ENCODE measurements around the gene FCHSD2. TPM values are rescaled to one million over a fixed set of nuclear protein-coding genes. Genes with fewer than 3 reads are reported as not detected.
A peak's percentile ranks its signal among the peaks of the same experiment; 100 is the strongest.
"Not testable (repeated sequence)": the region's sequence is repeated elsewhere in the genome, so short reads cannot be mapped to it uniquely, and the experiment has no call there.

FCHSD2 gene
- polyA plus RNA-seq, 4 donors: 36.5 to 52.2 (median 50.2) TPM

DNA sequence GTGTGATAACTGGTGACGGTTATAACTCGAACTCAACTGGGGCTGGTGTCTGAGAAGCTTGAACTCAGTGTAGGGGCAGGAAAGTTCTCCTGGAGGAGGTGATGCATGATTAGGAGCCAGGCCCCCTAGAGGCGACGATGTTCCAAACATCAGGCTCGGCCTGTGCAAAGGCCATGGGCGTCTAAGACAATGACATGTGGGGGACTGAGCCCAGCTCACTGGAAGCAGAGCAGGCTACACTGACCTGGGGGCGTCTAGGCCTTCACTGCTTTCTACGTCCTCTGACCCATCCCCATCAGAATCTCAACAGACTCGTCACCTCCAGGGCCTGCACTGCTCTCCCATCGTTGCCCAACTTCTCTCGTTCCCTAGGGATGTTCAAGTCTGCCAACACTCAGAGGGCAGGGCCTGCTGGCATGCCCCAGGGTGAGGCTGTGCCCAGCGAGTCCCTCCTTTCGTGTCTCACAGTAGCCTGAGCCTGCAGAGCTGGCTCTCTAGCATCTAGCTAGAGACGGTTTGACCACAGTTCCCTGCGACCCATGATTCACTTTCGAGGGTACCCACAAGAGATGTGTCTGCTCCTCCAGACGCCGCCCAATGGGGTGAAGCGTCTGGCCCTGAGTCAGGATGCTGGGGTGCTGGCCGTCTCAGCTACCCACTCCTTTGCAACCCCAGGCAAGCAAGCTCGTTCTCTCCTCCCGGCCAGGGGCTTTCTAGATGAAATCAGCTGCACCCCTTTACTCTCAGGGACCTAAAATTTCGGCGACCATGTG lies 329.0 kb downstream of the FCHSD2 start:
- no peak for DNase-seq (ENCODE audit: low read depth in 4 of 4, low spot score in 3 of 4)

DNA sequence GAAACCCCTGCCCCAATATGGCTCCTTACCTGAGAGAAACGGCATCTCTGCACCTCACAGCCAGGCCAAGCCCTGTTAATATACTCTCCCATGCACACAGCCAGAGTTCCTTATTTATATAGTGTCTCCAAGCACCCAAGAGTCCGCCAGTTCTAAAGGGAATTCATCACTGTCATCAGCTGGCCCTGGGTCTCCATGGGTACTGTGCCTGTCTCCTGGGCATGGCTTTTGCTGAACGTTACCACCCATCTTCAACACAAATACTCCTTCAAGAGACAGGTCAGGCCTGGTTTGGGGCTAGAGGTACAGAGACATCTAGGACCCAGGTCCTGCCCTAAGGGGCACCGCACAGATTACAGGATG lies 329.5 kb downstream of the FCHSD2 start:
- DNase-seq (ENCODE audit: low read depth in 4 of 4, low spot score in 3 of 4): no peak

DNA sequence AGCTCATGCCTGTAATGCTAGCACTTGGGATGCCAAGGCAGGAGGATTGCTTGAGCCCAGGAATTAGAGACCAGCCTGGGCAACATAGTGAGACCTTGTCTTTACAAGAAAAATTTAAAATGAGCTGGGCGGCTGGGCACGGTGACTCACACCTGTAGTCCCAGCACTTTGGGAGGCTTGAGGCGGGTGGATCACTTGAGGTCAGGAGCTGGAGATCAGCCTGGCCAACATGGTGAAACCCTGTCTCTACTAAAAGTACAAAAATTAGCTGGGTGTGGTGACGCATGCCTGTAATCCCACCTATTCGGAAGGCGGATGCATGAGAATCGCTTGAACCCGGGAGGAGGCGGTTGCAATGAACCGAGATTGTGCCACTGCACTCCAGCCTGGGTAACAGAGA lies 330.4 kb downstream of the FCHSD2 start:
- DNase-seq (ENCODE audit: low read depth in 4 of 4, low spot score in 3 of 4): not testable (repeated sequence)

DNA sequence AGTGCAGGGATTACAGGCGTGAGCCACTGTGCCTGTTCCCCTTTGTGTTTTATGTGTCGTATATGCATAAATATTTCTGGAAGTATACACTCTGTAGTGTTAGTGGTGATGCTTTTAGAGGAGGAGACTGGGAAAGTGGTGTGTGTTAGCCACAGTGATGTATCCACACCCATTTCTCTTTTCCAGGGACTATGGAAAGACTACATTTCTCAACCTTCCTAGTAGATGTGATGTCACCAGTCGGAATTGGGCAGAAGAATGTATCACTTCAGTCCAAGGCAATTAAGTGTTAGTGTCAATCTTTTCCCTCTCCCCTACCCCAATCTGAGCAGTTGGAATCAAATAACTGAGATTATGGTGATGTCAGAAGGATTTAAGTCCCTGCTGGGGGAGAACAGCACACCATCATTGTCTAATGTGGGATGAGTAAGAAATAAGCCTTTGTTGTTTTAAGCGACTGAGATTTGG lies 333.8 kb downstream of the FCHSD2 start:
- DNase-seq (ENCODE audit: low read depth in 4 of 4, low spot score in 3 of 4): no peak

DNA sequence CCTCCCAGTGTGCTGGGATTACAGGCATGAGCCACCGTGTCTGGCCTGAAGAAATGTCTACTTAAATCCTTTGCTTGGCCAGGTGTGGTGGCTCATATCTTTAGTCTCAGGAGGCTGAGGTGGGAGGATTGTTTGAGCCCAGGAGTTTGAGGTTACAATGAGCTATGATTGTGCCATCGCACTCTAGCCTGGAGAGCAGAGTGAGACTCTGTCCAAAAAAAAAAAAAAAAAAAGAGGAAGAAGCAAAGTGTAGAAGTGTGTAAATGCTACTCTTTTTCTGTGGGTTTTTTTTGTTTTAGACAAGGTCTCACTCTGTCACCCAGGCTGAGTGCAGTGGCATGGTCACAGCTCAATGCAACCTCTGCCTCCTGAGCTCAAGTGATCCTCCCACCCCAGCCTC lies 334.3 kb downstream of the FCHSD2 start:
- no peak for DNase-seq (ENCODE audit: low read depth in 4 of 4, low spot score in 3 of 4)

DNA sequence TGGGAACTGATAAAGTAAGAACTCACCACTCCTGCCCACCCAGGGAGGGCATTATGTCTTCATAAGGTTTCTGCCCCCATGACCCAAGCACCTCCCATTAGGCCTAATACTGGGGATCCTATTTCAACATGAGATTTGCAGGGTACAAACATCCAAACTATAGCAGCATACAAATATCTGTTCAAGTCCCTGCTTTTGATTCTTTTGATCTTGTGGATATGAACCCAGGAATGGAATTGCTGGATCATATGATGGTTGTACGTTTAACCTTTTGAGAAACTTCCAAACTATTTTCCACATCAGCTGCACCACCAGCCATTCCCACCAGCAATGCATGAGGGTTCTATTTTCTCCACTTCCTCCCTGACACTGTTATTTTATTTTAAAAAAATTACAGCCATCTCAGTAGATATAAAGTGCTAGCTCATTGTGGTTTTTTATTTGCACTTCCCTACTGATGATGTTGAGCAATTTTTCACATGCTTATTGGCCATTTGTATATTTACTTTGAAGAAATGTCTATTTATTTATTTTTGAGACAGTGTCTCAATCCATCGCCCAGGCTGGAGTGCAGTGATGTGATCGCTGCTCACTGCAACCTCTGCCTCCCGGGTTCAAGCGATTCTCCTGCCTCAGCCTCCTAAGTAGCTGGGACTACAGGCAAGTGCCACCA lies 335.0 kb downstream of the FCHSD2 start:
- DNase-seq (ENCODE audit: low read depth in 4 of 4, low spot score in 3 of 4): no peak

DNA sequence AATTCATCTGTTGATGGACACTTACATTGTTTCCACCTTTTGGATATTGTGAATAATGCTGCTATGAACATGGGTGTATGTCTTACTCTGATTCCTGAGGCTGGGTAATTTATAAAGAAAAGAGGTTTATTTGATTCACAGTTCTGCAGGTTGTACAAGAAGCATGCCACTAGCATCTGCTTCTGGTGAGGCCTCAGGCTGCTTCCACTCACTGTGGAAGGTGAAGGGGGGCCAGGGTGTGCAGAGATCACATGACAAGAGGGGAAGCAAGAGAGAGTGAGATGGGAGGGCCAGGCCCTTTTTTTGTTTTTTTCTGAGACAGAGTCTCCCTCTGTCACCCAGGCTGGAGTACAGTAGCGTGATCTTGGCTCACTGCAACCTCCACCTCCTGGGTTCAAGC lies 335.7 kb downstream of the FCHSD2 start:
- not testable (repeated sequence) for DNase-seq (ENCODE audit: low read depth in 4 of 4, low spot score in 3 of 4)

DNA sequence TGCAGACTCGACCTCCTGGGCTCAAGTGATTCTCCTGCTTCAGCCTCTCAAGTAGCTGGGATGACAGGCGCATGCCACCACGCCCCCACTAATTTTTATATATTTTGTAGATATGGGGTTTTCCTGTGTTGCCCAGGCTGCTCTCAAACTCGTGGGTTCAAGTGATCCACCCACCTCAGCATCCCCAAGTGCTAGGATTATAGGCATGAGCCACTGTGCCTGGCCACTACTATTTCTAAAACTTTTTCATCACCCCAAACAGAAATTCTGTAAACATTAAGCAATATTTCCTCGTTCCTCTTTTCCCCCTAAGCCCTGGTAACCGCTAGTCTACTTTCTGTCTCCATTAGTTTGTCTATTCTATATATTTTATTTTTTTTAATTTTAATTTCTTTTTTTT lies 336.9 kb downstream of the FCHSD2 start:
- no peak for DNase-seq (ENCODE audit: low read depth in 4 of 4, low spot score in 3 of 4)

DNA sequence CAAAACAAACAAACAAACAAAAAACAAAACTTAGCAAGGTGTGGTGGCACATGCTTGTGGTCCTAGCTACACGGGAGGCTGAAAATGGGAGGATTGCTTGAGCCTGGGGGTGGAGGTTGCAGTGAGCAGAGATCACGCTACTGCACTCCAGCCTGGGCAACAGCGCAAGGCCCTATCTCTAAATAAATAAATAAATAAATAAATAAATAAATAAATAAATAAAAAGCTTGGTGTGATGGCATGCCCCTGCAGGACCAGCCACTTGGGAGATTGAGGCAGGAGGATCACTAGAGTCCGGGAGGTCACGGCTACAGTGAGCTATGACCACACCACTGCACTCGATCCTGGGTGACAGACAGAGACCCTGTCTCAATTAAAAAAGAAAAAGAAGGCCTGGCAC lies 339.3 kb downstream of the FCHSD2 start:
- no peak for DNase-seq (ENCODE audit: low read depth in 4 of 4, low spot score in 3 of 4)

DNA sequence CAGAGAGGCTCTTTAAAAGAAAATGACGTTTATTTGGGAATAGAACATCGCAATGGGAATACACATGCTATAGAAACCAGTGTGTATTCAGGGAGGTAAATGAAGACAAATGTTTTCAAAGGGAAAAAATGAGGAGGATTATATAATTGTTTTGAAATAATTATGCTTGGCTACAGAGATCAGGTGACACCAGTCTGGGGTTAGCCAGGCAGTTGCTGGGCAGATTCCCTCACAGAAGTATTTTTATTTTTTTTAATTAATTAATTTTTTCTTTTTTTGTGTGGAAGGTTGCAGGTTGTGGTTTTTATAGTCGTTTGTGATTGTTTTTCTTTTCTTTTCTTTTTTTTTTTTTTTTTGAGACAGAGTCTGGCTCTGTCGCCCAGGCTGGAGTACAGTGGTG lies 342.7 kb downstream of the FCHSD2 start:
- DNase-seq (ENCODE audit: low read depth in 4 of 4, low spot score in 3 of 4): no peak

DNA sequence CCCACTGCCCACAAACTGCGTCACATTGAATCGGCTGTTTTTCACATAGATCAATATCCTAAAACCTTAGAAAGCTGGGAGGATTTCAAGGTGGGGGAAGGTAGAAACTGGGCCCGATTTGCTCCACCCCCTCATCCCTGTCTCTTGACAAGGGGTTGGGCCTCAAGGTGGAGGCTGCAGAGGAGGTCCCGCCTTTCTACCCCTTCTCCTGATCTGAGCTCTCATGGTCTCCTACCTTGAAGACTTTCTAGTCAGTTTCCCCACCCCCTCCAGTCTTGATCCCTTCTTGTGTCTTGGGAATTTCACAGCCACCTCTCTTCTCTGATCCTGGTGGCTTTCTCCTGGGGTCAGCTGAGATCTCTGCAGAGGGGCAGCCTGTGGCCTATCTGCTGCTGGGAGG lies 343.8 kb downstream of the FCHSD2 start:
- DNase-seq (ENCODE audit: low read depth in 4 of 4, low spot score in 3 of 4): no peak

DNA sequence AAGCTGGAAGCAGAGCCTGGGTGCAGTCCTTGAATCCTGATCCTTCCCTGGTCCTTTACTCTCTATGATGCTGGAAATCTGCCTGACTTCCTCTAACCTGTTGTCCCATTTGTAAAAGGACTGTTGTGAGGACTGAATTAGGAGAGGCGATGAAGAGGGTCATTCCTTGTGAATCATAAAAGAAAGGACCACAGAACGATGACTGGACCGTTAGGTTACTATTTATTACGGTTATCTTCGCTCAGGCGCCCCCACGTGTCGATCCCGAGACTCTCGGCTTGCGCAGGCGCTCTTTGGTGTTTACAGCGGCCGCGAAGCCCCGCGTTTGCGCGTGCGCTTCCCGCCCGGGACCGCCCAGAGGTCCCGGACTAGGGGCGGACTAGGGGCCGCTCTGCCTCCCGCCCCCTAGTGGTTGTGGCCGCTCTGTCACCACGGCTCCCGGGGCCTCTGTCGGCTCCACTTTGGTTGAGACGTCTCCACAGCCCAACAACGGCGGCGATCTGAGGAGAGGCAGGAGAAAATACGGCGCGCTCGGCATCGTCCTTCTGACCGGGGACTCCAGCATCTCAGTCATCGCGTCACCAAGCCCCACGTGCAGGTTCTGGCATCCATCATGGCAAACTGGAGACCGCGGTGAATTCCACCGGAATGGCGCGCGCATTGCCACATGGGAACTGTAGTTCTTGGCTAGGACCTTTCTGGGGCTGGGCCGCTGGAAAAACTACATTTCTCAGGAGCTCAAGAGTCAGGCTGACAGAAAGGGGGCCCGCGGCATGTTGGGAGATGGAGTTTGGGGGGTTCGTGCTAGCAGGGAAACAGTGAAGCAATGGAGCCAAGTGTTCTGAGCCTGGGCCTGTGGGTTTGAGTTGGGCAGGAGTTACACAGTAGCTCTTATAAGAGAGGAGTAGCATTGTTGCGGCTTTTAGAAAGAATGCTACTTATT lies 348.4 kb downstream of the FCHSD2 start, which contains the start of gene STARD10:
TSS of gene STARD10 (minus strand) at position 623 of the 943 bp plus-strand sequence. CDS start 12,866 bp downstream, outside the sequence.
- peak; percentile 95 to 96 (median 95) for DNase-seq (ENCODE audit: low read depth in 4 of 4, low spot score in 3 of 4)

DNA sequence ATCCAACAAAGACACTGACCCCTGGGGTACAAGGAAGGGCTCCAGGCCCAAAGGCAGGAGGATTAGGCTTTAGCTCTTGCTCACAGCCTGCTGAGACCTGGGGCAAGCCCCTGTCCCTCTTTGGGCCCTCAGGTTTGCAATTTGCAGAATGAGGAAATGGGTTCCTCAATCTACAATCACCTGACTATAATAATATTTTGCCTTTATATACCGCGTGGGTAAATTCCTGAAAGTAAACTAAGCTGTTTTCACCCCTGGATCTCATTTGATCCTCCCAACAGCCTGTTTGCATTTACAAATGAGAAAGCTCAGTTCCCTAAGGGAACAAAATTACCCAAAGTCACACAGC lies 349.1 kb downstream of the FCHSD2 start:
- no peak for DNase-seq (ENCODE audit: low read depth in 4 of 4, low spot score in 3 of 4)

DNA sequence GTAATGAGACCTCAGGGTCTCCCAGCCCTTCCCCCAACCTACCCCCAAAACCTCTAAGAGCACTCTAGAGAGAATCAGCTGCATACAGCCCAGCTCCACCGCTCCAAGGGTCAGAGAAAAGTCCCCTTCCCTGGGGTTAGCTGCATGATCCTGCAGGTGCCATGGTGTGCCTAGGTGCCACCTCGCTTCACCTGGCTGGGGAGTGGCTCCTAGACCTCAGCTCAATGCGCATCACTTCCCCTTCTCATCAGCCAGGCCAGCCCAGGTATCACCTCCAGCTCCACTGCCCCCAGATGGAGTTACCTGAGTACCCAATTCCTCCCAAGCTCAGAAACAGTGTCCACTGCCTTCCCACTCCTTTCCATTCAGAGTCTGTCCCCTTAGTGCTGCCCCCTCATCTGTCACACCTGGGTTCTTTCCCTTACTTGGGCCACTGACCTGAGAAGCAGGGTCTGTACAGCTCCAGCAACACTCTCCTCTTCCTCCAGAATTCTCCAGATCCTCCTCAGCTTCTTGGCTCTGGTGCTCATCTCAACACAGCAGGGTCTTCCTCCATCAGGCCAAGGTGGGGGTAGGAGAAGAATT lies 349.6 kb downstream of the FCHSD2 start:
- DNase-seq (ENCODE audit: low read depth in 4 of 4, low spot score in 3 of 4): no peak

DNA sequence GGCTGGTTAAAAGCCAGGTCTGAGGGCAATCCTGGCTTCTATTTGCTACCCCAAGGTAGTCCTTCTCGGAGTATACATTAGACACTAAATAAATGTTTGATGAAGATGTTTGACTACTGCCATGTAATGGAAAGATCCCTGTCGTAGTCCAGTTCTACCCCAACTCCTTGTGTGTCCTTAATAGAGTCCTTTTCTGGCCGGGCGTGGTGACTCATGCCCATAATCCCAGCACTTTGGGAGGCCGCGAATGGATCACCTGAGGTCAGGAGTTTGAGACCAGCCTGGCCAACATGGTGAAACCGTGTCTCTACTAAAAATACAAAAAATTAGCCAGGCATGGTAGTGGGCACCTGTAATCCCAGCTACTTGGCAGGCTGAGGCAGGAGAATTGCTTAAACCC lies 350.9 kb downstream of the FCHSD2 start:
- DNase-seq (ENCODE audit: low read depth in 4 of 4, low spot score in 3 of 4): not testable (repeated sequence)

DNA sequence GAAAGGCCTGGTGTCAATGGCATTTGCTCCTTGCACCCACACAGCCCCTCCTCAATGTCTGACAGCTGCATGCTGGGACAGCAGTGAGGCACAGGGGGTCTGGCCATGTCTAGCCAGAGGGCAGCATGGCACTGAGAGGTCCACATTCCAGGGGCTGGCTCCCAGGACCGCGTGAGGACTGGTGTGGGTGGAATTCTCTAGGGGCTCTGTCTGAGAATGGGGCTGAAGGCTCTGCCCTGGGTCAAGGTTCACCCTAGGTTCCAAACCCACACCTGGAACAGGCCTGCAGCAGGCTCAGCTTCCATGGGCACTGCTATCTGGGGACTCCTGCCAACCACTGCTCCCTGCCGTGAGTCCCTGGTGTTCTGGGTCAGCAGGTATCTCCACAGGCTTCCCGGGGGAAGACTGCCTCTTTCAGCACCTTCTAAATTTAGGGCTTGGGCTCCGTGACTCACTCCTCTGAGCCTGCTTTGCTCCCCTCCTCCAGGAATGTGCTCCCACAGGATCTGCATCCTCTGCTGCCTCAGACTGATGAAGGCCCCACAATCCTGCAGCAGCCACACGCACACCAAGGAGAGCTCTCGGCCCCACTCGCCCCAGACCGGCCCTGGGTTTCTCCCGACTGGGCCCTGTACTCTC lies 352.5 kb downstream of the FCHSD2 start:
- DNase-seq (ENCODE audit: low read depth in 4 of 4, low spot score in 3 of 4): no peak

DNA sequence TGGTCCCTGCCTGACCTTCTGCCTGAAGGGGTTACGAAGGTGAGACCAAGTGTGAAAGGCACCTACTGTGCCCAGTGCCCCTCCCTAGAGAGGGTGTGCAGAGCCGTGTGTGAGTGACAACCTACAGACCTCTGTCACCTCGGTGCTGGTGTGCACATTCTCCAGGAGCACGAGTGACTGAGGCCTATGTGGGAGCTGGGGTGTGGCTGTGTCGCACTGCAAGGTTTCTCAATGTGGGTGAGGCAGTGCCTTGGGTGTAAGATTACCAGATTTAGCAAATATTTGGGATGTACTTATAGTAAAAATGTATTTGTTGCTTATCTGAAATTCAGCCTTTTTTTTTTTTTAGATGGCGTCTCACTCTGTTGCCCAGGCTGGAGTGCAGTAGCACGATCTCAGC lies 353.9 kb downstream of the FCHSD2 start:
- no peak for DNase-seq (ENCODE audit: low read depth in 4 of 4, low spot score in 3 of 4)

DNA sequence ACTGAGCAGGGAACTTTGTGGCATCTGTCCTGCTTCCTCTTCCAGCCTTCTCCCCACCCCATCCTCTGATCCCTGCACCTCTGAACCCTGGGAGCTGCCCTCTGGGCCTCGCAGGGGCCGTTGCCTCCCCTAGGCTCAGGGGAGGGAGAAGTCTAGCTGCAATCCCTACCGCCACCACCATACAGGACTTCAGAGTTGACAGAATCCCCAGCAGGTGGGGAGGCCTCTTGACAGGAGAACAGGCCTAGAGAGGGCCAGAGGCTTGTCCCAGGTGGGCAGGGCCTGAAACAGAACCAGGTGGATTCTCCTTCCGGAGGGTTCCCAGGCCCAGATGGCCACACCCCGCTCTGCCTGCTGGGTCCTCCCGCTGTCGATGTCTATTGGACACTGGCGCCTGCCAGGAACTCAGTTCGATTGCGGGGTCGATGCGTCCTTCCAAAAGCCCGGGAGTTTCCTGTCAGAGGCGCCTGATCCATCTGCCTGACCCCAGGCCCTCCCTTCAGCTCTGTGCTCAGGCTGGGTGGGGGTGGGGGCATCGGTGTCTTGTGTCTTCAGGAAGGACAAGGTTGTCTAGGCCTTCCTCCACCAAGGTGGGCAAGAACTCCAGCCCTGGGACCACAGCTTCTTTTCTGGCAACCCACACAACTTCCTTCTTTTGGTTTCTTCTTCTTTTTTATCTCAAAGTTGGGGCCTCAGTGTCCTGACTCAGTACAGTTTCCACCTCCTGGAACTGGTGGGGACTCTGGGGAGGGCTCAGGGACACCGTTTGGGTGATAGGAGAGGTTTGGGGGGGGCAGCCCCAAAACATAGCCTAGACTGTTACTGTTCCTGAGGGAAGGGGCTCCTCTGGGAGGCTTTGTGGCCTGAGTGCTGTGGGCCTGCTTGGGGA lies 354.7 kb downstream of the FCHSD2 start:
- no peak for DNase-seq (ENCODE audit: low read depth in 4 of 4, low spot score in 3 of 4)
